Suppressor macrophage treated with lipopolysaccharide for 4 hours (primary cell): ENCODE results near the gene CEP112.
"Not testable (repeated sequence)": the region's sequence is repeated elsewhere in the genome, so short reads cannot be mapped to it uniquely, and the experiment has no call there.

Experiments used
- DNase-seq: peaks from one replicate; pipeline ENCODE4 v3.0.0-alpha.2; 2020

Gene CEP112

GRCh38 chr17:66210208-66210574 lies 18.3 kb upstream of the CEP112 start:
- no peak for DNase-seq

GRCh38 chr17:66207936-66208335 lies 16.0 kb upstream of the CEP112 start:
- DNase-seq = no peak

GRCh38 chr17:66203274-66204015 lies 11.5 kb upstream of the CEP112 start:
- DNase-seq = no peak

- peak; percentile 65 for DNase-seq
These were observed 8.8 kb upstream of the CEP112 start for GRCh38 chr17:66200685-66201092.

- no peak for DNase-seq
These were observed 6.3 kb upstream of the CEP112 start for GRCh38 chr17:66198242-66198641.

- DNase-seq = no peak
These were observed 400 bp upstream of the CEP112 start for GRCh38 chr17:66192378-66192687.

GRCh38 chr17:66190738-66191592 lies 968 bp downstream of the CEP112 start:
- no peak for DNase-seq

- DNase-seq = no peak
These were observed 4.2 kb downstream of the CEP112 start for GRCh38 chr17:66187718-66188117.

- no peak for DNase-seq
These were observed 6.1 kb downstream of the CEP112 start for GRCh38 chr17:66185862-66186261.

- no peak for DNase-seq
These were observed 7.5 kb downstream of the CEP112 start for GRCh38 chr17:66184392-66184791.

- no peak for DNase-seq
These were observed 8.4 kb downstream of the CEP112 start for GRCh38 chr17:66183529-66183928.

GRCh38 chr17:66178642-66179041 lies 13.3 kb downstream of the CEP112 start:
- no peak for DNase-seq

GRCh38 chr17:66177048-66177447 lies 14.9 kb downstream of the CEP112 start:
- DNase-seq = no peak

- DNase-seq = no peak
These were observed 16.0 kb downstream of the CEP112 start for GRCh38 chr17:66175892-66176291.

GRCh38 chr17:66172691-66173223 lies 19.2 kb downstream of the CEP112 start:
- no peak for DNase-seq

- no peak for DNase-seq
These were observed 19.8 kb downstream of the CEP112 start for GRCh38 chr17:66172144-66172543.

GRCh38 chr17:66171692-66172091 lies 20.2 kb downstream of the CEP112 start:
- DNase-seq = no peak

GRCh38 chr17:66171172-66171571 lies 20.8 kb downstream of the CEP112 start:
- DNase-seq = no peak

- DNase-seq = no peak
These were observed 22.1 kb downstream of the CEP112 start for GRCh38 chr17:66169839-66170238.

GRCh38 chr17:66167189-66167815 lies 24.6 kb downstream of the CEP112 start:
- DNase-seq = no peak

GRCh38 chr17:66165537-66166123 lies 26.3 kb downstream of the CEP112 start:
- peak; percentile 56 for DNase-seq

GRCh38 chr17:66155055-66155454 lies 36.9 kb downstream of the CEP112 start:
- DNase-seq = not testable (repeated sequence)

GRCh38 chr17:66152756-66153155 lies 39.2 kb downstream of the CEP112 start:
- no peak for DNase-seq
